Suprapubic skin (tissue), 3 donors: ENCODE results near the gene RFPL4AL1.

ENCODE experiments used
- POLR2A ChIP-seq, 2 donors: fragments of 450-650 bp; IDR thresholded peaks; one replicate each; pipeline ENCODE4 v1.6.1; 2017; ENCODE audit warnings: antibody characterized with exemption in 2 of 2, mild to moderate bottlenecking in 2 of 2, moderate library complexity in 2 of 2
- TF ChIP-seq, protein P1 (sequence below), 2 donors: fragments of 200-600 bp in 1 of 2; fragments of 450-650 bp in 1 of 2; sonication (generic) in 1 of 2; IDR thresholded peaks; one replicate each; pipeline ENCODE4 v1.5.1; 2016 to 2019; ENCODE audit warnings: antibody characterized with exemption in 2 of 2, mild to moderate bottlenecking in 1 of 2, moderate library complexity in 1 of 2

- TF ChIP-seq, protein P1, sequence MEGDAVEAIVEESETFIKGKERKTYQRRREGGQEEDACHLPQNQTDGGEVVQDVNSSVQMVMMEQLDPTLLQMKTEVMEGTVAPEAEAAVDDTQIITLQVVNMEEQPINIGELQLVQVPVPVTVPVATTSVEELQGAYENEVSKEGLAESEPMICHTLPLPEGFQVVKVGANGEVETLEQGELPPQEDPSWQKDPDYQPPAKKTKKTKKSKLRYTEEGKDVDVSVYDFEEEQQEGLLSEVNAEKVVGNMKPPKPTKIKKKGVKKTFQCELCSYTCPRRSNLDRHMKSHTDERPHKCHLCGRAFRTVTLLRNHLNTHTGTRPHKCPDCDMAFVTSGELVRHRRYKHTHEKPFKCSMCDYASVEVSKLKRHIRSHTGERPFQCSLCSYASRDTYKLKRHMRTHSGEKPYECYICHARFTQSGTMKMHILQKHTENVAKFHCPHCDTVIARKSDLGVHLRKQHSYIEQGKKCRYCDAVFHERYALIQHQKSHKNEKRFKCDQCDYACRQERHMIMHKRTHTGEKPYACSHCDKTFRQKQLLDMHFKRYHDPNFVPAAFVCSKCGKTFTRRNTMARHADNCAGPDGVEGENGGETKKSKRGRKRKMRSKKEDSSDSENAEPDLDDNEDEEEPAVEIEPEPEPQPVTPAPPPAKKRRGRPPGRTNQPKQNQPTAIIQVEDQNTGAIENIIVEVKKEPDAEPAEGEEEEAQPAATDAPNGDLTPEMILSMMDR (IDR thresholded peaks at IDR 0.05) = no peak
- no peak for TF ChIP-seq POLR2A (IDR thresholded peaks at IDR 0.05)
These were observed 18.2 kb upstream of the RFPL4AL1 start for GRCh38 chr19:55750715-55751114.
